A549 treated with AZD9567 at 1 μM for 4 hours (cell line): ENCODE measurements around the gene KCNQ1OT1. TPM values are rescaled to one million over a fixed set of nuclear protein-coding genes. Genes with fewer than 3 reads are reported as not detected.

Source experiments
- total RNA-seq: library from RNA; stranded (reverse); fragments of 200-300 nt; extraction: Qiagen RNA extraction; gene quantifications from 5 replicates; pipeline ENCODE4 v1.2.3, GENCODE V29; 2022; ENCODE audit not compliant: insufficient read depth

KCNQ1OT1 gene
- total RNA-seq, result 0.06 to 0.08 TPM (median 0.07 TPM) in 5 replicates

GRCh38 chr11:2699531-2700414 is at the start of gene KCNQ1OT1:
TSS of gene KCNQ1OT1 (minus strand) at chr11:2699994.

Other genes with a start within 250 kb of the KCNQ1OT1 start
- gene CDKN1C, start 185.8 kb upstream of the KCNQ1OT1 start, total RNA-seq, result 3.5 to 4.6 TPM (median 4.3 TPM) in 5 replicates
- 99.1 to 136 TPM (median 114 TPM) in 5 replicates for gene PHLDA2, start 229.4 kb upstream of the KCNQ1OT1 start, total RNA-seq